ENCODE data around the gene APEX1.

DNA sequence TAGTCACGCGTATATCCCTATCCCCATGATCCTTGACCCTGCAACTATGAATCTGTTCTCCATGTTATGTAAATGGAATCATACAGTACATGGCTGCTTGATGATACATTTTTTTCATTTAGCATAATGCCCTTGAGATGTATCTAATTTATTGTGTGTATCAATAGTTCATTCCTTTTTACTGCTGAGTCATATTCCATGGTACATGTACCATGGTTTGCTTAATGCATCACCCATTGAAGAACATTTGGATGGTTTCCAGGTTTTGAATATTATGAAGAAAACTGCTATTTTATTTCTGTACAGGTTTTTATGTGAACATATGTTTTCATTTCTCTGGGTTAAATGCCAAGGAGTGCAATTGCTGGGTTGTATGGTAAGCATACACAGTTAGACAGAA, 46.3 kb downstream of the APEX1 start:
- TF ChIP-seq, protein P1, sequence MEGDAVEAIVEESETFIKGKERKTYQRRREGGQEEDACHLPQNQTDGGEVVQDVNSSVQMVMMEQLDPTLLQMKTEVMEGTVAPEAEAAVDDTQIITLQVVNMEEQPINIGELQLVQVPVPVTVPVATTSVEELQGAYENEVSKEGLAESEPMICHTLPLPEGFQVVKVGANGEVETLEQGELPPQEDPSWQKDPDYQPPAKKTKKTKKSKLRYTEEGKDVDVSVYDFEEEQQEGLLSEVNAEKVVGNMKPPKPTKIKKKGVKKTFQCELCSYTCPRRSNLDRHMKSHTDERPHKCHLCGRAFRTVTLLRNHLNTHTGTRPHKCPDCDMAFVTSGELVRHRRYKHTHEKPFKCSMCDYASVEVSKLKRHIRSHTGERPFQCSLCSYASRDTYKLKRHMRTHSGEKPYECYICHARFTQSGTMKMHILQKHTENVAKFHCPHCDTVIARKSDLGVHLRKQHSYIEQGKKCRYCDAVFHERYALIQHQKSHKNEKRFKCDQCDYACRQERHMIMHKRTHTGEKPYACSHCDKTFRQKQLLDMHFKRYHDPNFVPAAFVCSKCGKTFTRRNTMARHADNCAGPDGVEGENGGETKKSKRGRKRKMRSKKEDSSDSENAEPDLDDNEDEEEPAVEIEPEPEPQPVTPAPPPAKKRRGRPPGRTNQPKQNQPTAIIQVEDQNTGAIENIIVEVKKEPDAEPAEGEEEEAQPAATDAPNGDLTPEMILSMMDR (IDR thresholded peaks at IDR 0.05): no peak
- no peak for TF ChIP-seq ZFX (IDR thresholded peaks at IDR 0.05; ENCODE audit: borderline replicate concordance)

All from 22Rv1 (cell line).